Vagina (tissue), 2 donors: ENCODE measurements around the gene FPGS. TPM values are rescaled to one million over a fixed set of nuclear protein-coding genes. Genes with fewer than 3 reads are reported as not detected.
"Not testable (repeated sequence)": the region's sequence is repeated elsewhere in the genome, so short reads cannot be mapped to it uniquely, and the experiment has no call there.

ENCODE experiments used
- DNase-seq, 2 donors: peaks; one replicate each; pipeline ENCODE4 v3.0.0-alpha.2; 2017; ENCODE audit errors: extremely low spot score in 2 of 2
- H3K27ac ChIP-seq: fragments of 200-600 bp; sonication (generic); one replicate; pipeline ENCODE4 v1.5.1; 2019
- H3K27me3 ChIP-seq: fragments of 200-600 bp; sonication (generic); one replicate; pipeline ENCODE4 v1.5.1; 2019
- H3K36me3 ChIP-seq, 2 donors: fragments of 200-600 bp; sonication (generic); one replicate each; pipeline ENCODE4 v1.5.1; 2017 to 2019
- H3K4me1 ChIP-seq: fragments of 200-600 bp; sonication (generic); one replicate; pipeline ENCODE4 v1.5.1; 2019
- H3K4me3 ChIP-seq, 2 donors: fragments of 200-600 bp; sonication (generic); 1 replicate in 1 of 2; 2 replicates in 1 of 2; pipeline ENCODE4 v1.5.1; 2016 to 2019
- H3K9me3 ChIP-seq: fragments of 200-600 bp; sonication (generic); one replicate; pipeline ENCODE4 v1.5.1; 2019
- CTCF ChIP-seq, 3 experiments: fragments of 450-650 bp in 2 of 3; fragments of 200-600 bp in 1 of 3; sonication (generic) in 1 of 3; IDR thresholded peaks; one replicate each; pipeline ENCODE4 v1.5.1; 2017 to 2019; ENCODE audit warnings: antibody characterized with exemption in 3 of 3, mild to moderate bottlenecking in 2 of 3, moderate library complexity in 2 of 3
- POLR2A ChIP-seq, 2 donors: fragments of 450-650 bp; IDR thresholded peaks; one replicate each; pipeline ENCODE4 v1.6.1; 2017; ENCODE audit warnings: antibody characterized with exemption in 2 of 2, mild to moderate bottlenecking in 2 of 2, moderate library complexity in 2 of 2
- POLR2AphosphoS5 ChIP-seq, 2 donors: sonication (generic); formaldehyde crosslinking; IDR thresholded peaks; one replicate each; pipeline ENCODE4 v1.9.0; 2017; ENCODE audit warnings: antibody characterized with exemption in 2 of 2, mild to moderate bottlenecking in 2 of 2, low read depth in 1 of 2; ENCODE audit not compliant: insufficient read depth in 1 of 2
- intact Hi-C: fragments of 100-400 bp; cut with DNase I; formaldehyde crosslinking; loops from one replicate; pipeline ENCODE4 v1.15.1; 2023
- total RNA-seq: library from RNA; depleted of rRNA; stranded (reverse); fragments of >200 nt; gene quantifications from one replicate; pipeline ENCODE4 v1.2.3, GENCODE V29; 2016

FPGS gene
- total RNA-seq, 1 donor from 2014 or later = 99.7 TPM

GRCh38 chr9:127835991-127836516 lies 33.4 kb downstream of the FPGS start:
- Histone ChIP-seq H3K27me3 (no peaks in the 10 kb centered on the region), H3K4me1 (peaks cover 75% of the 10 kb centered on the region), H3K36me3 (no peaks in the 10 kb centered on the region), H3K9me3 (no peaks in the 10 kb centered on the region), H3K4me3 (peak overlapping the region; percentile 4 to 6), H3K27ac (peak overlapping the region; percentile 94)
- intact Hi-C loops = no loop called here
- no peak for DNase-seq
- TF ChIP-seq POLR2AphosphoS5 (IDR thresholded peaks at IDR 0.05; ENCODE audit: insufficient read depth in 1 of 2, low read depth in 1 of 2) = peak in 1 of 2 donors; percentile 61
- TF ChIP-seq CTCF (IDR thresholded peaks at IDR 0.05) = no peak

GRCh38 chr9:127836561-127836960 lies 33.9 kb downstream of the FPGS start:
- Histone ChIP-seq H3K27ac (peak overlapping the region; percentile 94), H3K4me3 (peak overlapping the region; percentile 4 to 6), H3K4me1 (peaks cover 75% of the 10 kb centered on the region)
- H3K27me3 ChIP-seq, H3K9me3 ChIP-seq, DNase-seq, H3K36me3 ChIP-seq, intact Hi-C loops: not testable (repeated sequence)

GRCh38 chr9:127837346-127837745 lies 34.7 kb downstream of the FPGS start:
- Histone ChIP-seq H3K27ac (peak overlapping the region; percentile 94), H3K4me1 (peaks cover 69% of the 10 kb centered on the region), H3K27me3 (no peaks in the 10 kb centered on the region), H3K9me3 (no peaks in the 10 kb centered on the region), H3K4me3 (no peak overlapping the region), H3K36me3 (no peaks in the 10 kb centered on the region)
- DNase-seq = no peak
- intact Hi-C loops = loop anchor here (1.0 kb wide), 1 partner anchor 41 kb away; no protein-coding TSS in a partner anchor
- TF ChIP-seq POLR2A (IDR thresholded peaks at IDR 0.05) = no peak
- TF ChIP-seq CTCF (IDR thresholded peaks at IDR 0.05) = no peak
- TF ChIP-seq POLR2AphosphoS5 (IDR thresholded peaks at IDR 0.05; ENCODE audit: insufficient read depth in 1 of 2, low read depth in 1 of 2) = no peak

- TF ChIP-seq POLR2AphosphoS5 (IDR thresholded peaks at IDR 0.05; ENCODE audit: insufficient read depth in 1 of 2, low read depth in 1 of 2) (peak; percentile 38 to 86), POLR2A (IDR thresholded peaks at IDR 0.05) (no peak)
- no peaks in the 10 kb centered on the region for H3K9me3 ChIP-seq
- peak in 1 of 2 donors; percentile 95 for DNase-seq
- peak overlapping the region in 1 of 2 donors; percentile 17 for H3K4me3 ChIP-seq
- intact Hi-C loops = no loop called here
- no peaks in the 10 kb centered on the region for H3K27me3 ChIP-seq
- no peaks in the 10 kb centered on the region for H3K36me3 ChIP-seq
- peaks cover 57% of the 10 kb centered on the region for H3K4me1 ChIP-seq
- H3K27ac ChIP-seq = peak overlapping the region; percentile 94
These were observed 35.8 kb downstream of the FPGS start for GRCh38 chr9:127838375-127839078.

GRCh38 chr9:127841087-127841835 lies 38.6 kb downstream of the FPGS start:
- peaks cover 42% of the 10 kb centered on the region for H3K4me1 ChIP-seq
- H3K27me3 ChIP-seq = no peaks in the 10 kb centered on the region
- H3K27ac ChIP-seq = no peak overlapping the region
- H3K36me3 ChIP-seq = no peaks in the 10 kb centered on the region
- intact Hi-C loops = no loop called here
- no peak for DNase-seq
- TF ChIP-seq POLR2A (IDR thresholded peaks at IDR 0.05) (no peak), CTCF (IDR thresholded peaks at IDR 0.05) (no peak), POLR2AphosphoS5 (IDR thresholded peaks at IDR 0.05; ENCODE audit: insufficient read depth in 1 of 2, low read depth in 1 of 2) (no peak)
- no peak overlapping the region for H3K4me3 ChIP-seq
- no peaks in the 10 kb centered on the region for H3K9me3 ChIP-seq
